Left ventricle myocardium superior (tissue), 1 donor: ENCODE data around the gene CNPY4. TPM values are rescaled to one million over a fixed set of nuclear protein-coding genes. Genes with fewer than 3 reads are reported as not detected.

ENCODE experiments used
- microRNA-seq: library from miRNA; unstranded; fragments of <30 nt; microRNA quantifications from one replicate; pipeline ENCODE4 v1.2.0, GENCODE V29; 2020; ENCODE audit warnings: borderline number of aligned reads
- total RNA-seq: library from RNA; stranded (reverse); fragmentation: NEBNext Ultra II Directional; extraction: Animal tissue kit (Norgen Biotek cat#: 25700); gene quantifications from one replicate; pipeline ENCODE4 v1.2.1, GENCODE V29; 2021
- donor health status: DM: no; HTN: yes; CAD: no; lungs with severe emphysema.

Gene CNPY4
- total RNA-seq, 1 donor from 2014 or later, result 10.8 TPM

Small RNA genes lying within 50 kb of the gene (microRNA-seq; reads per million reads assigned to microRNA genes)
- gene MIR106B (1,238 reads per million, percentile 79 among the genes with 10 or more reads in this experiment), gene MIR25 (155 reads per million, percentile 47 among the genes with 10 or more reads in this experiment), gene MIR4658 (not detected), gene MIR93 (1,906 reads per million, percentile 84 among the genes with 10 or more reads in this experiment)

Other genes starting within 250 kb of the CNPY4 start
- gene OR2AE1, start 242.6 kb upstream of the CNPY4 start, total RNA-seq, result not detected
- gene TRIM4, start 200.1 kb upstream of the CNPY4 start, total RNA-seq, result 7.1 TPM
- 0.30 TPM for gene GJC3, start 190.0 kb upstream of the CNPY4 start, total RNA-seq
- gene AZGP1, start 143.6 kb upstream of the CNPY4 start, total RNA-seq, result 70.9 TPM
- gene ZKSCAN1, start 104.0 kb upstream of the CNPY4 start, total RNA-seq, result 33.3 TPM
- gene ZSCAN21, start 69.9 kb upstream of the CNPY4 start, total RNA-seq, result 7.7 TPM
- 15.6 TPM for gene ZNF3, start 37.9 kb upstream of the CNPY4 start, total RNA-seq
- gene COPS6, start 30.7 kb upstream of the CNPY4 start, total RNA-seq, result 126 TPM
- gene MCM7, start 18.2 kb upstream of the CNPY4 start, total RNA-seq, result 23.9 TPM
- 15.3 TPM for gene AP4M1, start 18.0 kb upstream of the CNPY4 start, total RNA-seq
- 31.9 TPM for gene TAF6, start 276 bp upstream of the CNPY4 start, total RNA-seq
- 2.8 TPM for gene MBLAC1, start 7.3 kb downstream of the CNPY4 start, total RNA-seq
- gene LAMTOR4, start 29.3 kb downstream of the CNPY4 start, total RNA-seq, result 104 TPM
- gene TRAPPC14, start 39.1 kb downstream of the CNPY4 start, total RNA-seq, result 6.8 TPM
- 2.0 TPM for gene GAL3ST4, start 49.0 kb downstream of the CNPY4 start, total RNA-seq
- 0.35 TPM for gene GPC2, start 57.7 kb downstream of the CNPY4 start, total RNA-seq
- 0.74 TPM for gene STAG3, start 58.3 kb downstream of the CNPY4 start, total RNA-seq
- not detected for gene PVRIG, start 100.3 kb downstream of the CNPY4 start, total RNA-seq
- not detected for gene SPDYE3, start 188.1 kb downstream of the CNPY4 start, total RNA-seq
- gene PILRB, start 238.5 kb downstream of the CNPY4 start, total RNA-seq, result 10.9 TPM